Activated T-helper 1 cell treated with anti-CD3 and anti-CD28 coated beads, Interleukin-12 subunit alpha, Interleukin-12 subunit beta, Interleukin-2, Interleukin-4 antibody, amounts not matched to agents 30 ng/mL and 10 ng/mL and 1 ng/mL, durations not matched to agents 14 hours and 24 hours and 36 hours (primary cell): ENCODE measurements around the gene ARMC9. TPM values are rescaled to one million over a fixed set of nuclear protein-coding genes. Genes with fewer than 3 reads are reported as not detected.
"Not testable (repeated sequence)": the region's sequence is repeated elsewhere in the genome, so short reads cannot be mapped to it uniquely, and the experiment has no call there.

Source experiments
- DNase-seq: peaks from one replicate; pipeline ENCODE4 v3.0.0; 2021; ENCODE audit warnings: low spot score
- H3K27ac Mint-ChIP-seq: one replicate; pipeline ENCODE4 v1.8.0; 2021; ENCODE audit warnings: mild to moderate bottlenecking, mixed read lengths
- H3K27me3 Mint-ChIP-seq: one replicate; pipeline ENCODE4 v1.8.0; 2022; ENCODE audit warnings: mild to moderate bottlenecking, moderate library complexity, mixed read lengths; ENCODE audit not compliant: insufficient read depth
- H3K36me3 Mint-ChIP-seq: one replicate; pipeline ENCODE4 v1.8.0; 2021; ENCODE audit warnings: low read depth, mixed read lengths
- H3K4me1 Mint-ChIP-seq: one replicate; pipeline ENCODE4 v1.8.0; 2021; ENCODE audit warnings: low read depth, mixed read lengths
- H3K4me3 Mint-ChIP-seq: one replicate; pipeline ENCODE4 v1.8.0; 2021; ENCODE audit warnings: mild to moderate bottlenecking, moderate library complexity, mixed read lengths
- H3K9me3 Mint-ChIP-seq: one replicate; pipeline ENCODE4 v1.8.0; 2021; ENCODE audit warnings: mixed read lengths
- intact Hi-C: fragments of 100-400 bp; cut with micrococcal nuclease; formaldehyde crosslinking; loops from one replicate; pipeline ENCODE4 v1.15.1; 2024
- total RNA-seq: library from RNA; stranded (reverse); gene quantifications from 2 replicates; pipeline ENCODE4 v1.2.3, GENCODE V29; 2022

ARMC9 gene
- total RNA-seq, 1 donor from 2014 or later: 3.8 TPM

GRCh38 chr2:231369580-231370428, 171.4 kb downstream of the ARMC9 start:
- no peak for DNase-seq
- Mint-ChIP-seq H3K9me3 (no peaks in the 10 kb centered on the region), H3K4me3 (no peak overlapping the region), H3K36me3 (no peaks in the 10 kb centered on the region), H3K4me1 (no peaks in the 10 kb centered on the region), H3K27ac (no peak overlapping the region), H3K27me3 (no peaks in the 10 kb centered on the region)
- intact Hi-C loops: no loop called here

DNA sequence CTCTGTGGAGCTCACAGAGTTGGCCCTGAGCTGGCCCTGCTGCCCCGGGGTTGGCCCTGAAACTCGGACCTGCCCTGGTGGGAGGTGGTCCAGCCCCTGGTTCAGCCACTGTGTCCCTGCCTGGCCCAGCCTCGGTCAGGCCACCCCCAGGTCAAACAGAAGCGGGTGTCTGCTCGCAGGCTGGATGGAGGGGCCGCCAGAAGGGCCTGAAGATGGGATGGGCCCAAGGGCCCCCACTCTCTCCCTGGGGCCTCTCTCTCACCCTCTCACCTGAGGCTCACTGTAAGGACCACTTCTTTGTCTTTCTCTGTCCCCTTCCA, 172.0 kb downstream of the ARMC9 start:
- no peaks in the 10 kb centered on the region for H3K27me3 Mint-ChIP-seq
- DNase-seq: no peak
- no peaks in the 10 kb centered on the region for H3K36me3 Mint-ChIP-seq
- intact Hi-C loops: no loop called here
- no peaks in the 10 kb centered on the region for H3K4me1 Mint-ChIP-seq
- no peak overlapping the region for H3K27ac Mint-ChIP-seq
- H3K9me3 Mint-ChIP-seq: no peaks in the 10 kb centered on the region
- no peak overlapping the region for H3K4me3 Mint-ChIP-seq

GRCh38 chr2:231370749-231371429, 172.5 kb downstream of the ARMC9 start:
- Mint-ChIP-seq H3K4me3 (no peak overlapping the region), H3K27me3 (no peaks in the 10 kb centered on the region), H3K9me3 (no peaks in the 10 kb centered on the region), H3K36me3 (no peaks in the 10 kb centered on the region), H3K27ac (no peak overlapping the region), H3K4me1 (no peaks in the 10 kb centered on the region)
- no peak for DNase-seq
- intact Hi-C loops: no loop called here

- Mint-ChIP-seq H3K9me3 (no peaks in the 10 kb centered on the region), H3K4me3 (no peak overlapping the region), H3K27ac (no peak overlapping the region), H3K36me3 (no peaks in the 10 kb centered on the region), H3K4me1 (no peaks in the 10 kb centered on the region), H3K27me3 (no peaks in the 10 kb centered on the region)
- DNase-seq: no peak
- intact Hi-C loops: no loop called here
Measured at GRCh38 chr2:231371430-231372054, 173.1 kb downstream of the ARMC9 start.

DNA sequence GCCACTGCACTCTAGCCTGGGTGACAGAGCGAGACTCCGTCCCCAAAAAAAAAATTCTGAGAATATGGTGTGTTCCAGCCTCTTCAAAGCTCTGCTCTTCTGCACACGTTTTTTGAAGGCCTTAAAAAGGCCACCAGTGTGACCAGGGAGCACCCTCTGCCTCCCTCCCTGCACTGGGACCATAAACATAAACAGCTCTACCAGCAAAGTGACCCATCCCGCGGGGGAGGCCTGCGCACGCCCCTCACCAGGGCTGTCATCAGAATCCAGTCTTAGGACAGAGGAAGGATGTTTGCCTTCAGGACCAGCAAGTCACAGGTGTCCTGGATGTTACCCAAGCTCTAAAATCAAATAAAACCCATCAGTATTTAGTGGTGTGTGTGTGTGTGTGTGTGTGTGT, 173.9 kb downstream of the ARMC9 start:
- Mint-ChIP-seq H3K9me3 (no peaks in the 10 kb centered on the region), H3K27me3 (peaks cover 3% of the 10 kb centered on the region), H3K4me3 (no peak overlapping the region), H3K27ac (no peak overlapping the region), H3K4me1 (no peaks in the 10 kb centered on the region), H3K36me3 (no peaks in the 10 kb centered on the region)
- intact Hi-C loops: no loop called here
- DNase-seq: no peak

DNA sequence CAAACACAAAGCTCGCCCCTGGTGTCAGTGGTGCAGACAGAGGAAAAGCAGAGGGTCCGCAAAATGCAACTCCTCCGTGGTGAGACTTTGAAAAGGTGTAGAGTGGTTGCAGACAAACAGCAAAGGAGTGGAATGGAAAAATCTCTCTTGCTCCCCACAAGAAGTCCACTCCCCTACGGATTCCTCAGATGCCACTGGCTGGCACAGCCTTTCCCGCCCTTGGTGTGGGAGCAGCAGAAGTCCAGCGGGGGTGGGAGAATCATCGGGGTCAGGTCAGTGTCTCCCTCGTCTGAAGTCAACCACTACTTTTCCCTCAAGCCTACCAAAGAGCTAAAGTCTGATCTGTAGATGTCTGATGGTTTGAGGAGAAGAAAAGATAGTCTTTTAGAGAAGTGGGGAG, 174.8 kb downstream of the ARMC9 start:
- H3K9me3 Mint-ChIP-seq: no peaks in the 10 kb centered on the region
- no peaks in the 10 kb centered on the region for H3K36me3 Mint-ChIP-seq
- H3K4me3 Mint-ChIP-seq: no peak overlapping the region
- H3K4me1 Mint-ChIP-seq: no peaks in the 10 kb centered on the region
- H3K27ac Mint-ChIP-seq: no peak overlapping the region
- intact Hi-C loops: no loop called here
- H3K27me3 Mint-ChIP-seq: peaks cover 3% of the 10 kb centered on the region
- DNase-seq: no peak

DNA sequence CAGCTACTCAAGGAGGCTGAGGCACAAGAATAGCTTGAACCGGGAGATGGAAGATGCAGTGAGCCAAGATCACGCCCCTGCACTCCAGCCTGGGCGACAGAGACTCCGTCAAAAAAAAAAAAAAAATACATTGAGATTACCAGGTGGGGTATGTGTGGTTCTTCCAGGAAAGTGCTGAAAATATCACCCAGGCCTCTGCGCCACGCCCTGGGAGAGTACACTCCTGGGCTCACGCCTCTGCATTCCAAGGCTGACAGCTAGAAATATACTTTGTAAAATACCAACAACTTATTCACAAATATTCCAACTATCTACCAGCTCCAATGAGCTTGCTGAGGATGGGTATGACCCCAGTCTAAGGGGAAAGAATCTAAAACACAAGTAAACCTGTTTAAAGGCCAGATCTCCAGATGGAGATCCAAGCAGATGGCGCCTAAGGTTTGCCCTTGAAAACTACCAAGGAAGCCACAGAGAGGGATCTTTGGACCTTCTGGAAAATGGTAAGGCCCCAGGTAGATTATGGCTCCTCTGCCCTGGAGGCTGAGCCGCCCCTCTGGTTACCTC, 175.4 kb downstream of the ARMC9 start:
- Mint-ChIP-seq H3K27ac (no peak overlapping the region), H3K36me3 (no peaks in the 10 kb centered on the region), H3K9me3 (no peaks in the 10 kb centered on the region), H3K4me1 (no peaks in the 10 kb centered on the region), H3K27me3 (peaks cover 3% of the 10 kb centered on the region), H3K4me3 (no peak overlapping the region)
- DNase-seq: no peak
- intact Hi-C loops: no loop called here

- Mint-ChIP-seq H3K36me3 (no peaks in the 10 kb centered on the region), H3K27me3 (peaks cover 3% of the 10 kb centered on the region)
Measured at GRCh38 chr2:231374771-231375170, 176.3 kb downstream of the ARMC9 start.

DNA sequence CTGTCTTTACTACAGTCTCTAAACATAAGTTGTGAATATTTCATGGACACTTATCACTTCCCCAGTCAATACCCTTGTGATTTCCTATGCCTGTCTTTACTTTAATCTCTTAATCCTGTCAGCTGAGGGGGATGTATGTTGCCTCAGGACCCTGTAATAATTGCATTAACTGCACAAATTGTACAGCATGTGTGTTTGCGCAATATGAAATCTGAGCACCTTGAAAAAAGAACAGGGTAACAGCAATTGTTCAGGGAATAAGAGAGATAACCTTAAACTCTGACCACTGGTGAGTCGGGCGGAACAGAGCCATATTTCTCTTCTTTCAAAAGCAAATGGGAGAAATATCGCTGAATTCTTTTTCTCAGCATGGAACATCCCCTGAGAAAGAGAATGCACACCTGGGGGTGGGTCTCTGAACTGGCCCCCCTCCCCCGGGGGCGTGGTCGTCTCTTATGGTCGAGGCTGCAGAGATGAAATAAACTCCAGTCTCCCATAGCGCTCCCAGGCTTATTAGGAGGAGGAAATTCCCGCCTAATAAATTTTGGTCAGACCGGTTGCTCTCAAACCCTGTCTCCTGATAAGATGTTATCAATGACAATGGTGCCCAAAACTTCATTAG, 177.7 kb downstream of the ARMC9 start:
- H3K4me1 Mint-ChIP-seq, intact Hi-C loops, H3K27me3 Mint-ChIP-seq, H3K4me3 Mint-ChIP-seq, H3K27ac Mint-ChIP-seq, H3K9me3 Mint-ChIP-seq, DNase-seq, H3K36me3 Mint-ChIP-seq: not testable (repeated sequence)

More at GRCh38 chr2:231374771-231375170, 176.3 kb downstream of the ARMC9 start:
- no peak overlapping the region for H3K27ac Mint-ChIP-seq
- no peak for DNase-seq
- no peaks in the 10 kb centered on the region for H3K4me1 Mint-ChIP-seq
- H3K9me3 Mint-ChIP-seq: no peaks in the 10 kb centered on the region
- H3K4me3 Mint-ChIP-seq: no peak overlapping the region
- intact Hi-C loops: no loop called here

DNA sequence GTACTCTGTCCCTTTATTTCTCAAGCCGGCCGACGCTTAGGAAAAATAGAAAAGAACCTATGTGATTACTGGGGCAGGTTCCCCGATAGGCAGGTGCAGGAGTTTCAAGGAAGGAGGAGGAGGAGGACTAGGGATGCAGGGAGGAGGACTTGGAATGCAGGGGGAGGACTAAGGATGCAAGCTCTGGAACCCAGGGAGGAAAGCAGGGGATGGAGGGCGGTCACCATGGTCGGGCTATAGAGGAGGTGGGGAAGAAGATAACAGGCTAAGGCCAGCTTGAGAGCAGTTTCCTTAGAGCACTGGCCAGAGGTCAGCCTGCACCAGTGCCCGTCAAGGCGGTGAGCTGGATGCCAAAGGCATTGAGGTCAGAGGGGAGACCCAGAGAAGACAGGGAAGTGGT, 178.4 kb downstream of the ARMC9 start:
- Mint-ChIP-seq H3K9me3 (no peaks in the 10 kb centered on the region), H3K27ac (no peak overlapping the region), H3K36me3 (no peaks in the 10 kb centered on the region), H3K27me3 (peaks cover 5% of the 10 kb centered on the region), H3K4me3 (no peak overlapping the region), H3K4me1 (no peaks in the 10 kb centered on the region)
- intact Hi-C loops: no loop called here
- DNase-seq: no peak

GRCh38 chr2:231378026-231378722, 179.7 kb downstream of the ARMC9 start:
- no peak for DNase-seq
- Mint-ChIP-seq H3K36me3 (no peaks in the 10 kb centered on the region), H3K4me3 (no peak overlapping the region), H3K27me3 (peaks cover 5% of the 10 kb centered on the region), H3K4me1 (no peaks in the 10 kb centered on the region), H3K9me3 (no peaks in the 10 kb centered on the region), H3K27ac (no peak overlapping the region)
- intact Hi-C loops: no loop called here
